ENCODE results near the gene RAB4A. TPM values are rescaled to one million over a fixed set of nuclear protein-coding genes. Genes with fewer than 3 reads are reported as not detected.
A peak's percentile ranks its signal among the peaks of the same experiment; 100 is the strongest.

Gene RAB4A
- 54.3 TPM for polyA plus RNA-seq (2013, experiment 1 of 4)
- polyA plus RNA-seq (2013, experiment 2 of 4): 56.1 TPM
- 54.9 TPM for polyA plus RNA-seq (2013, experiment 3 of 4)
- 55.7 TPM for polyA plus RNA-seq (2013, experiment 4 of 4)

GRCh38 chr1:229270547-229271447 lies at the start of gene RAB4A:
RAB4A (plus strand) TSS chr1:229271111; CDS start chr1:229271340, 229 bp downstream.
- Histone ChIP-seq H3K27ac (ENCODE audit: insufficient read depth, low read depth, low read length, poor library complexity, severe bottlenecking) (no peak within 1 kb of the TSS), H3K4me3 (ENCODE audit: insufficient read depth, low read depth, low read length) (peak within 1 kb of the TSS; percentile 63), H3K4me1 (ENCODE audit: control insufficient read depth, insufficient read depth, low read length) (peaks cover 6% of the 10 kb centered on the region), H3K9me3 (ENCODE audit: control insufficient read depth, low read length) (no peaks in the 10 kb centered on the region), H3K36me3 (ENCODE audit: control insufficient read depth, insufficient read depth, low read length) (no peaks in the 10 kb centered on the region), H3K27me3 (ENCODE audit: control insufficient read depth, insufficient read depth, low read length, poor library complexity, severe bottlenecking) (no peaks in the 10 kb centered on the region)
- 13 to 14% methylated on average over 95 of the region's 95 CpGs for WGBS, 2 experiments

- H3K4me3 ChIP-seq (ENCODE audit: insufficient read depth, low read depth, low read length): no peak overlapping the region
- no peaks in the 10 kb centered on the region for H3K36me3 ChIP-seq (ENCODE audit: control insufficient read depth, insufficient read depth, low read length)
- no peaks in the 10 kb centered on the region for H3K9me3 ChIP-seq (ENCODE audit: control insufficient read depth, low read length)
- H3K4me1 ChIP-seq (ENCODE audit: control insufficient read depth, insufficient read depth, low read length): no peaks in the 10 kb centered on the region
- H3K27me3 ChIP-seq (ENCODE audit: control insufficient read depth, insufficient read depth, low read length, poor library complexity, severe bottlenecking): no peaks in the 10 kb centered on the region
- WGBS, 2 experiments: 93 to 97% methylated on average over 3 of the region's 3 CpGs
- no peak overlapping the region for H3K27ac ChIP-seq (ENCODE audit: insufficient read depth, low read depth, low read length, poor library complexity, severe bottlenecking)
Measured at GRCh38 chr1:229222081-229222480, 48.8 kb upstream of the RAB4A start.

GRCh38 chr1:229223498-229223897 lies 47.4 kb upstream of the RAB4A start:
- WGBS, 2 experiments: 78 to 79% methylated on average over 8 of the region's 8 CpGs
- H3K9me3 ChIP-seq (ENCODE audit: control insufficient read depth, low read length): no peaks in the 10 kb centered on the region
- H3K27me3 ChIP-seq (ENCODE audit: control insufficient read depth, insufficient read depth, low read length, poor library complexity, severe bottlenecking): no peaks in the 10 kb centered on the region
- no peak overlapping the region for H3K4me3 ChIP-seq (ENCODE audit: insufficient read depth, low read depth, low read length)
- no peaks in the 10 kb centered on the region for H3K36me3 ChIP-seq (ENCODE audit: control insufficient read depth, insufficient read depth, low read length)
- no peaks in the 10 kb centered on the region for H3K4me1 ChIP-seq (ENCODE audit: control insufficient read depth, insufficient read depth, low read length)
- no peak overlapping the region for H3K27ac ChIP-seq (ENCODE audit: insufficient read depth, low read depth, low read length, poor library complexity, severe bottlenecking)

- Histone ChIP-seq H3K9me3 (ENCODE audit: control insufficient read depth, low read length) (no peaks in the 10 kb centered on the region), H3K27ac (ENCODE audit: insufficient read depth, low read depth, low read length, poor library complexity, severe bottlenecking) (no peak overlapping the region), H3K4me1 (ENCODE audit: control insufficient read depth, insufficient read depth, low read length) (peaks cover 6% of the 10 kb centered on the region), H3K36me3 (ENCODE audit: control insufficient read depth, insufficient read depth, low read length) (no peaks in the 10 kb centered on the region), H3K4me3 (ENCODE audit: insufficient read depth, low read depth, low read length) (no peak overlapping the region), H3K27me3 (ENCODE audit: control insufficient read depth, insufficient read depth, low read length, poor library complexity, severe bottlenecking) (no peaks in the 10 kb centered on the region)
- WGBS, 2 experiments: 90 to 99% methylated on average over 2 of the region's 2 CpGs
Measured at GRCh38 chr1:229224308-229224707, 46.6 kb upstream of the RAB4A start.

GRCh38 chr1:229225331-229225782 lies 45.6 kb upstream of the RAB4A start:
- Histone ChIP-seq H3K36me3 (ENCODE audit: control insufficient read depth, insufficient read depth, low read length) (no peaks in the 10 kb centered on the region), H3K27ac (ENCODE audit: insufficient read depth, low read depth, low read length, poor library complexity, severe bottlenecking) (no peak overlapping the region), H3K4me3 (ENCODE audit: insufficient read depth, low read depth, low read length) (no peak overlapping the region), H3K27me3 (ENCODE audit: control insufficient read depth, insufficient read depth, low read length, poor library complexity, severe bottlenecking) (no peaks in the 10 kb centered on the region), H3K9me3 (ENCODE audit: control insufficient read depth, low read length) (no peaks in the 10 kb centered on the region), H3K4me1 (ENCODE audit: control insufficient read depth, insufficient read depth, low read length) (peaks cover 15% of the 10 kb centered on the region)
- 89 to 91% methylated on average over 7 of the region's 7 CpGs for WGBS, 2 experiments

GRCh38 chr1:229226796-229227195 lies 44.1 kb upstream of the RAB4A start:
- H3K36me3 ChIP-seq (ENCODE audit: control insufficient read depth, insufficient read depth, low read length): no peaks in the 10 kb centered on the region
- H3K27me3 ChIP-seq (ENCODE audit: control insufficient read depth, insufficient read depth, low read length, poor library complexity, severe bottlenecking): no peaks in the 10 kb centered on the region
- no peak overlapping the region for H3K4me3 ChIP-seq (ENCODE audit: insufficient read depth, low read depth, low read length)
- no peak overlapping the region for H3K27ac ChIP-seq (ENCODE audit: insufficient read depth, low read depth, low read length, poor library complexity, severe bottlenecking)
- no peaks in the 10 kb centered on the region for H3K9me3 ChIP-seq (ENCODE audit: control insufficient read depth, low read length)
- 92 to 94% methylated on average over 4 of the region's 4 CpGs for WGBS, 2 experiments
- H3K4me1 ChIP-seq (ENCODE audit: control insufficient read depth, insufficient read depth, low read length): peaks cover 25% of the 10 kb centered on the region

- Histone ChIP-seq H3K4me3 (ENCODE audit: insufficient read depth, low read depth, low read length) (no peak overlapping the region), H3K27me3 (ENCODE audit: control insufficient read depth, insufficient read depth, low read length, poor library complexity, severe bottlenecking) (no peaks in the 10 kb centered on the region), H3K27ac (ENCODE audit: insufficient read depth, low read depth, low read length, poor library complexity, severe bottlenecking) (no peak overlapping the region), H3K4me1 (ENCODE audit: control insufficient read depth, insufficient read depth, low read length) (peaks cover 25% of the 10 kb centered on the region), H3K36me3 (ENCODE audit: control insufficient read depth, insufficient read depth, low read length) (no peaks in the 10 kb centered on the region), H3K9me3 (ENCODE audit: control insufficient read depth, low read length) (no peaks in the 10 kb centered on the region)
- WGBS, 2 experiments: 11 to 12% methylated on average over 15 of the region's 15 CpGs
Measured at GRCh38 chr1:229227298-229227919, 43.5 kb upstream of the RAB4A start.

- Histone ChIP-seq H3K4me3 (ENCODE audit: insufficient read depth, low read depth, low read length) (no peak overlapping the region), H3K27ac (ENCODE audit: insufficient read depth, low read depth, low read length, poor library complexity, severe bottlenecking) (no peak overlapping the region), H3K4me1 (ENCODE audit: control insufficient read depth, insufficient read depth, low read length) (peaks cover 25% of the 10 kb centered on the region), H3K27me3 (ENCODE audit: control insufficient read depth, insufficient read depth, low read length, poor library complexity, severe bottlenecking) (no peaks in the 10 kb centered on the region), H3K9me3 (ENCODE audit: control insufficient read depth, low read length) (no peaks in the 10 kb centered on the region), H3K36me3 (ENCODE audit: control insufficient read depth, insufficient read depth, low read length) (no peaks in the 10 kb centered on the region)
- 67 to 100% methylated on average over 1 of the region's 2 CpGs for WGBS, 2 experiments
Measured at GRCh38 chr1:229228522-229228921, 42.4 kb upstream of the RAB4A start.

GRCh38 chr1:229229137-229229720 lies 41.7 kb upstream of the RAB4A start:
- Histone ChIP-seq H3K4me1 (ENCODE audit: control insufficient read depth, insufficient read depth, low read length) (peaks cover 25% of the 10 kb centered on the region), H3K27me3 (ENCODE audit: control insufficient read depth, insufficient read depth, low read length, poor library complexity, severe bottlenecking) (no peaks in the 10 kb centered on the region), H3K9me3 (ENCODE audit: control insufficient read depth, low read length) (no peaks in the 10 kb centered on the region), H3K36me3 (ENCODE audit: control insufficient read depth, insufficient read depth, low read length) (no peaks in the 10 kb centered on the region), H3K27ac (ENCODE audit: insufficient read depth, low read depth, low read length, poor library complexity, severe bottlenecking) (no peak overlapping the region), H3K4me3 (ENCODE audit: insufficient read depth, low read depth, low read length) (no peak overlapping the region)
- 12 to 15% methylated on average over 7 of the region's 7 CpGs for WGBS, 2 experiments

GRCh38 chr1:229229721-229230139 lies 41.2 kb upstream of the RAB4A start:
- Histone ChIP-seq H3K36me3 (ENCODE audit: control insufficient read depth, insufficient read depth, low read length) (no peaks in the 10 kb centered on the region), H3K4me1 (ENCODE audit: control insufficient read depth, insufficient read depth, low read length) (peaks cover 25% of the 10 kb centered on the region), H3K9me3 (ENCODE audit: control insufficient read depth, low read length) (no peaks in the 10 kb centered on the region), H3K27me3 (ENCODE audit: control insufficient read depth, insufficient read depth, low read length, poor library complexity, severe bottlenecking) (no peaks in the 10 kb centered on the region), H3K27ac (ENCODE audit: insufficient read depth, low read depth, low read length, poor library complexity, severe bottlenecking) (no peak overlapping the region), H3K4me3 (ENCODE audit: insufficient read depth, low read depth, low read length) (no peak overlapping the region)
- 2 to 7% methylated on average over 4 of the region's 4 CpGs for WGBS, 2 experiments

Measured in ectodermal cell (in vitro differentiated cells).